ENCODE measurements around the gene SPPL3. TPM values are rescaled to one million over a fixed set of nuclear protein-coding genes. Genes with fewer than 3 reads are reported as not detected.

The SPPL3 gene
- polyA plus RNA-seq, 1 of the 3 experiments (the other 2 are of a cell fraction), result 18.8 TPM

DNA sequence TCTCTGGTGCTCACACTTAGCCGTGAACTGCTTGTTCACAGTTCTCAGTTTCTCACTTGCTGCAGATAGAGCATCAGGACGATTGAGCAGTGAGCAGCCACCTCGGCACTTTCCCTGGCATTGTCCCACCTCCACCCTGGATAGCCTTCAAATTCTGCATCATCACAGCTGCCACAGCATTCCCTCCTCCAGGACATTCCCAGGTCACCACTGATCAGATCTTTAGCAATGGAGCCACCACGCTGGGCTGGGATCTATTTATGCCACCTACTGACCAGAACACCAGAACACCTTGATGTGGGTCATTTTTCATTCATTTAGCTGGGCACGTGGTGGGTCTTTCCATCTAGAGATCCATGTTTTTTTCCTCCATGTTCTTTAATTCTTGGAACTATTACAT lies 154.9 kb downstream of the SPPL3 start (continued):
- TF ChIP-seq MXI1 (IDR thresholded peaks at IDR 0.05; ENCODE audit: low read depth, low read length) (no peak), RCOR1 (IDR thresholded peaks at IDR 0.05; ENCODE audit: low read length) (no peak), USF1 (IDR thresholded peaks at IDR 0.05; ENCODE audit: borderline replicate concordance, low read depth) (no peak), SMC3 (IDR thresholded peaks at IDR 0.05; ENCODE audit: low read depth, low read length) (no peak)

GRCh38 chr12:120748242-120748641 lies 155.9 kb downstream of the SPPL3 start:
- no peaks in the 10 kb centered on the region for H4K20me1 ChIP-seq (ENCODE audit: insufficient read depth)
- ChIA-PET POLR2A (no interaction called here), CTCF (interaction anchor here (1.4 kb wide), 1 partner anchor 99 kb away, joined by 5 read pairs; no protein-coding TSS in a partner anchor)
- H3K9ac ChIP-seq, result no peak overlapping the region
- no peak for DNase-seq
- no peaks in the 10 kb centered on the region for H3K9me2 ChIP-seq
- H3K27me3 ChIP-seq (ENCODE audit: insufficient read depth), result no peaks in the 10 kb centered on the region
- WGBS (ENCODE audit: low lambda C conversion rate), result 90% methylated on average over 7 of the region's 7 CpGs
- peaks cover 0 to 2% of the 10 kb centered on the region in 2 experiments; a peak in 1 of 4 replicates for H3K4me1 ChIP-seq (ENCODE audit: control insufficient read depth in 1 of 2, insufficient read depth in 2 of 2, low read depth in 1 of 2, low read length in 1 of 2)
- TF ChIP-seq ELF1 (IDR thresholded peaks at IDR 0.05) (no peak), FOXJ3 (CRISPR knock-in tag; IDR thresholded peaks at IDR 0.05) (no peak), REST (IDR thresholded peaks at IDR 0.05; ENCODE audit: low read depth, low read length) (no peak)
- no peaks in the 10 kb centered on the region for H3K79me2 ChIP-seq (ENCODE audit: insufficient read depth)
- no peak overlapping the region for H3K4me3 ChIP-seq (ENCODE audit: low read depth in 2 of 2, low read length in 1 of 2)
- no peak overlapping the region for H3K4me2 ChIP-seq
- no peaks in the 10 kb centered on the region for H3F3A ChIP-seq (replicated peaks; ENCODE audit: insufficient read depth)
- no peaks in the 10 kb centered on the region for H3K9me3 ChIP-seq
- H3K27ac ChIP-seq (ENCODE audit: low read depth in 2 of 2, low read length in 1 of 2), result no peak overlapping the region
- H2AFZ ChIP-seq (ENCODE audit: low read depth), result no peak overlapping the region
- no peaks in the 10 kb centered on the region for H3K36me3 ChIP-seq (replicated peaks in 1 of 2; ENCODE audit: control insufficient read depth in 1 of 2, insufficient read depth in 2 of 2, low read length in 1 of 2)

DNA sequence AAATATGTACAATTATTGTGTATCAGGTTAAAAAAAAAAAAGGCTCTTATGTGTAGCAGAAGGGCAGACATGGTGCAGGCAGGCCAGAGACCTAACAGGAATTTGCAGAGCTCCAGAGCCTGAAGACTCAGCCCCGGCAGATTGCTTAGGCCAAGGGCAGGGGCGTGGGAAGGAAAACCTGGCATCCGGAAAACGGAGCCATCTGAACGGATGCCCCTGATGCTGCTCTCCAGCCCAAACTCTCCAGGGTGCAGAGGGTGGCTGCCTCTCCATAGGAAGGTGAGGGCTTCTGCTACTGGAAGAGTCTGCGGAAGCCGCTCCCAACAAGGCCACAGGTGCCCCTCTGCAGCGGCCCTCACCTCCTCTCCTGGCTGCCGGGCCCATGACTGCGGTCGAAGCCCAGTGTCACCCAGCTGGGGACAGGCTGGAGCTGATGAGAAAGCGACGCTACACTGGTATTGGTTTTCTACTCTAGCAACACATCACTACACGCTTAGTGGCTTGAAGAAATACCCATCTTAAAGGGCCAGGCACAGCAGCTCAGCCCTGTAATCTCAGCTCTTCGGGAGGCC lies 159.2 kb downstream of the SPPL3 start:
- no peak for DNase-seq
- Histone ChIP-seq H3K9ac (no peak overlapping the region), H3K9me2 (no peaks in the 10 kb centered on the region), H3K4me2 (no peak overlapping the region), H3K4me3 (ENCODE audit: low read depth in 2 of 2, low read length in 1 of 2) (no peak overlapping the region), H3K4me1 (ENCODE audit: control insufficient read depth in 1 of 2, insufficient read depth in 2 of 2, low read depth in 1 of 2, low read length in 1 of 2) (peaks cover 0 to 2% of the 10 kb centered on the region in 2 experiments; a peak in 1 of 4 replicates), H2AFZ (ENCODE audit: low read depth) (no peak overlapping the region), H4K20me1 (ENCODE audit: insufficient read depth) (no peaks in the 10 kb centered on the region), H3F3A (replicated peaks; ENCODE audit: insufficient read depth) (no peaks in the 10 kb centered on the region), H3K27me3 (ENCODE audit: insufficient read depth) (no peaks in the 10 kb centered on the region), H3K36me3 (replicated peaks in 1 of 2; ENCODE audit: control insufficient read depth in 1 of 2, insufficient read depth in 2 of 2, low read length in 1 of 2) (no peaks in the 10 kb centered on the region), H3K27ac (ENCODE audit: low read depth in 2 of 2, low read length in 1 of 2) (no peak overlapping the region), H3K79me2 (ENCODE audit: insufficient read depth) (no peaks in the 10 kb centered on the region), H3K9me3 (no peaks in the 10 kb centered on the region)
- ChIA-PET POLR2A (interaction anchor here (0.6 kb wide), 1 partner anchor 10 kb away, joined by 8 read pairs; no protein-coding TSS in a partner anchor), CTCF (no interaction called here)
- no peak for TF ChIP-seq RCOR1 (IDR thresholded peaks at IDR 0.05; ENCODE audit: low read length)
- no peak for TF ChIP-seq NFIC (IDR thresholded peaks at IDR 0.05; ENCODE audit: borderline replicate concordance)
- 82% methylated on average over 12 of the region's 15 CpGs for WGBS (ENCODE audit: low lambda C conversion rate)
